ENCODE data around the gene PTPRJ. TPM values are rescaled to one million over a fixed set of nuclear protein-coding genes. Genes with fewer than 3 reads are reported as not detected.

The PTPRJ gene
- 33.2 to 53.4 TPM (median 47.0 TPM) in 5 replicates for total RNA-seq (2022; extraction: Qiagen RNA extraction; ENCODE audit: low read depth)

GRCh38 chr11:47980088-47980906 is at the start of gene PTPRJ:
Gene PTPRJ, plus strand, starts transcription at chr11:47980559. Its CDS starts 354 bp downstream, at chr11:47980913.

DNA sequence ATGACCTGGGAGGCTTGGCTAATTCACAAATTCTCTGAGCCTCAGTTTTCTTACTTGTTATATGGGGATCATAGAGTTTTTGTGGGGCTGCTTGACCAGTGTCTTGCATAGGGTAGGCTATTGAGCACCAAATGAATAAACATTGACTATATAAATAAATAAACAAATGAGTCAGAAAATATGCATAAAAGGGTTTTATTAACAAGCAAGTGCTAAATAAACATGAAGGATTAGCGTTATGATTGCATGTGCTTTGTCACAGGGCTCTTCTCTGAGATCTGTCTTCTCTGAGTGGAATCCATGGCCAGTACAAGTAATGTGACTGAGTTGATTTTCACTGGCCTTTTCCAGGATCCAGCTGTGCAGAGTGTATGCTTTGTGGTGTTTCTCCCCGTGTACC is 236.2 kb downstream of the PTPRJ start, which contains the start of gene OR4B1:
TSS of gene OR4B1 (plus strand) at position 301 of the 400 bp plus-strand sequence. CDS start at position 301, 0 bp downstream.

Other genes starting within 250 kb of the PTPRJ start
- gene FNBP4, start 213.2 kb upstream of the PTPRJ start, total RNA-seq (2022; extraction: Qiagen RNA extraction; ENCODE audit: low read depth) = 44.9 to 81.0 TPM (median 52.1 TPM) in 5 replicates
- 23.6 to 33.2 TPM (median 30.6 TPM) in 5 replicates for gene NUP160, start 132.2 kb upstream of the PTPRJ start, total RNA-seq (2022; extraction: Qiagen RNA extraction; ENCODE audit: low read depth)
- gene OR4B1, start 236.3 kb downstream of the PTPRJ start, total RNA-seq (2022; extraction: Qiagen RNA extraction; ENCODE audit: low read depth) = not detected in 5 replicates